ENCODE results near the gene ARL6IP6. TPM values are rescaled to one million over a fixed set of nuclear protein-coding genes. Genes with fewer than 3 reads are reported as not detected.

Gene ARL6IP6
- total and polyA plus RNA-seq, 10 of the 15 experiments (the other 5 are each of a cell fraction or from before 2014, with no cell fraction given): 15.8 to 87.3 (median 28.4) TPM

DNA sequence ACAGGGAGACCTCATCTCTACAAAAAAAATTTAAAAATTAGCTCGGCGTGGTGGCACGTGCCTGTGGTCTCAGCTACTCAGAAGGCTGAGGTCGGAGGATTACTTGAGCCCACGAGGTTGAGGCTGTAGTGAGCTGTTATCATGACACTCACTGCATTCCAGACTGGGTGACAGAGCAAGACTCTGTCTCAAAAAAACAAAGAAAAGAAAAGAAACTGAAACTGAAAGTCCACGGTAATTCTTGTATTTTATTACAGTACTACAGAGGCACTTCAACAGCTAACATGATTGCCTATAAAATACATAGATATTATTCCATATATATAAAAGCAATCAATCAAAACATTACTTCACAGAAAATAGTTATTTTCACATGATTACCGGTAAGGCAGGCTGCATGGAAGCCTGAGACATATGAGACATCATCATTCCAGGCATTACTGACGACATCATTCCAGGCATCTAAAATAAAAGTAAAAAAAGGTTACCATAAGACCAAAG lies 24.2 kb upstream of the ARL6IP6 start (continued):
- TF ChIP-seq, protein P1, sequence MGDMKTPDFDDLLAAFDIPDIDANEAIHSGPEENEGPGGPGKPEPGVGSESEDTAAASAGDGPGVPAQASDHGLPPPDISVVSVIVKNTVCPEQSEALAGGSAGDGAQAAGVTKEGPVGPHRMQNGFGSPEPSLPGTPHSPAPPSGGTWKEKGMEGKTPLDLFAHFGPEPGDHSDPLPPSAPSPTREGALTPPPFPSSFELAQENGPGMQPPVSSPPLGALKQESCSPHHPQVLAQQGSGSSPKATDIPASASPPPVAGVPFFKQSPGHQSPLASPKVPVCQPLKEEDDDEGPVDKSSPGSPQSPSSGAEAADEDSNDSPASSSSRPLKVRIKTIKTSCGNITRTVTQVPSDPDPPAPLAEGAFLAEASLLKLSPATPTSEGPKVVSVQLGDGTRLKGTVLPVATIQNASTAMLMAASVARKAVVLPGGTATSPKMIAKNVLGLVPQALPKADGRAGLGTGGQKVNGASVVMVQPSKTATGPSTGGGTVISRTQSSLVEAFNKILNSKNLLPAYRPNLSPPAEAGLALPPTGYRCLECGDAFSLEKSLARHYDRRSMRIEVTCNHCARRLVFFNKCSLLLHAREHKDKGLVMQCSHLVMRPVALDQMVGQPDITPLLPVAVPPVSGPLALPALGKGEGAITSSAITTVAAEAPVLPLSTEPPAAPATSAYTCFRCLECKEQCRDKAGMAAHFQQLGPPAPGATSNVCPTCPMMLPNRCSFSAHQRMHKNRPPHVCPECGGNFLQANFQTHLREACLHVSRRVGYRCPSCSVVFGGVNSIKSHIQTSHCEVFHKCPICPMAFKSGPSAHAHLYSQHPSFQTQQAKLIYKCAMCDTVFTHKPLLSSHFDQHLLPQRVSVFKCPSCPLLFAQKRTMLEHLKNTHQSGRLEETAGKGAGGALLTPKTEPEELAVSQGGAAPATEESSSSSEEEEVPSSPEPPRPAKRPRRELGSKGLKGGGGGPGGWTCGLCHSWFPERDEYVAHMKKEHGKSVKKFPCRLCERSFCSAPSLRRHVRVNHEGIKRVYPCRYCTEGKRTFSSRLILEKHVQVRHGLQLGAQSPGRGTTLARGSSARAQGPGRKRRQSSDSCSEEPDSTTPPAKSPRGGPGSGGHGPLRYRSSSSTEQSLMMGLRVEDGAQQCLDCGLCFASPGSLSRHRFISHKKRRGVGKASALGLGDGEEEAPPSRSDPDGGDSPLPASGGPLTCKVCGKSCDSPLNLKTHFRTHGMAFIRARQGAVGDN (IDR thresholded peaks at IDR 0.05): no peak
- TF ChIP-seq ATF7 (IDR thresholded peaks at IDR 0.05; ENCODE audit: low read depth) (0 out of 2 replicates have a peak, but pooled peaks have one; percentile 18), CHD1 (IDR thresholded peaks at IDR 0.05; ENCODE audit: low read depth, low read length) (no peak)

DNA sequence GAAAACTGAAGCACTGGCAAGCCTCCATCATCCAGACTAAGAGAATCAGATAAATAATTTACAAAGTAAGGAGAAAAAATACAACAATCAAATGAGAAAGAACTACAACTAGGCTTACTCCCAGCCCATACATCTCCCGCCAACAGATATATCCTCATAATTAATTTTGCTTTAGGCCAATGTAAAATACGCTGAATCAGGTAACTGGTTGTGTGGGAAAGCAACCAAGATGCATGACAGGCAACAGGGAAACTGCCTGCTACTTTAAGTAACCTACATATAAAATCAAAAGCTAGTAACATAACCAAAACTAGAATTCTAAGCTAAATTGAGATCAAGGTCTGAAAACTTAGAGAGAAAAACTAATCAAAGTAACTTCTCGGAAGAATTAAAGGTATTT lies 22.7 kb upstream of the ARL6IP6 start:
- no peak for FAIRE-seq

More for the DNA sequence above, 22.7 kb upstream of the ARL6IP6 start:
- CTCF ChIA-PET: interaction anchor here (1.5 to 5.0 kb wide), 2 partner anchors 20 to 47 kb away, joined by 3 to 31 read pairs; partner anchors contain the start of gene PRPF40A
- TF ChIP-seq CREB1 (IDR thresholded peaks at IDR 0.05; ENCODE audit: low read depth) (no peak), BHLHE40 (IDR thresholded peaks at IDR 0.05; ENCODE audit: borderline replicate concordance in 1 of 2, low read depth in 2 of 2, low read length in 1 of 2) (no peak), LARP7 (IDR thresholded peaks at IDR 0.05) (no peak), RB1 (IDR thresholded peaks at IDR 0.05; ENCODE audit: borderline replicate concordance) (no peak), SUPT20H (IDR thresholded peaks at IDR 0.05; ENCODE audit: borderline replicate concordance, control insufficient read depth, low read depth, low read length) (no peak), PAX8 (IDR thresholded peaks at IDR 0.05) (no peak)
- Histone ChIP-seq H3K4me3 (no peak overlapping the region), H3K27ac (ENCODE audit: control insufficient read depth, insufficient read depth) (no peak overlapping the region), H3K79me2 (ENCODE audit: control insufficient read depth, insufficient read depth, low read length) (peaks cover 60% of the 10 kb centered on the region), H3K4me1 (ENCODE audit: control insufficient read depth, insufficient read depth, low read length) (peaks cover 17% of the 10 kb centered on the region; the same call in 1 of the 2 replicates), H4K20me1 (ENCODE audit: control insufficient read depth, insufficient read depth) (no peaks in the 10 kb centered on the region), H2AFZ (ENCODE audit: control insufficient read depth, low read depth, low read length) (no peak overlapping the region), H3K9ac (ENCODE audit: control insufficient read depth, insufficient read depth, low read length) (no peak overlapping the region), H3K27me3 (replicated peaks in 1 of 2; ENCODE audit: control insufficient read depth in 2 of 2, insufficient read depth in 2 of 2, low read length in 1 of 2) (no peaks in the 10 kb centered on the region), H3K9me3 (replicated peaks; ENCODE audit: control insufficient read depth, insufficient read depth, low read length) (no peaks in the 10 kb centered on the region; the same call in 2 of the 3 replicates), H3K36me3 (ENCODE audit: control insufficient read depth in 2 of 2, insufficient read depth in 2 of 2, low read length in 1 of 2) (peaks cover 2 to 9% of the 10 kb centered on the region in 2 experiments; a peak in 3 of 4 replicates), H3K4me2 (ENCODE audit: control insufficient read depth, insufficient read depth) (no peak overlapping the region)
- intact Hi-C loops (cut with micrococcal nuclease; ENCODE audit: unreplicated experiment): no loop called here
- SMC1A ChIA-PET (ENCODE audit: uncharacterized antibody, unreplicated experiment): interaction anchor here (1.4 to 1.5 kb wide), 2 partner anchors 13 to 47 kb away, joined by 4 to 5 read pairs; no protein-coding TSS in a partner anchor
- WGBS (ENCODE audit: insufficient coverage, insufficient replicate concordance, low lambda C conversion rate, missing lambda C conversion rate): 99% methylated on average over 3 of the region's 3 CpGs
- ATAC-seq (no peak), DNase-seq (ENCODE audit: low read depth, low spot score) (no peak)
- no TSS peak for BruUV-seq (replicated peaks)
- POLR2A ChIA-PET: interaction anchor here (0.7 to 4.4 kb wide), 2 partner anchors 9 to 20 kb away, joined by 4 to 20 read pairs; partner anchors contain the start of gene PRPF40A
- in situ Hi-C loops (cut with MboI): no loop called here
- RAD21 ChIA-PET (ENCODE audit: unreplicated experiment): no interaction called here
